HUDEP-2 (cell line): ENCODE results near the gene NFASC.

Experiments used
- DNase-seq, 76 experiments: peaks; one replicate each; lab custom pipeline; 2025; ENCODE audit not compliant: unreplicated experiment in 76 of 76; lab: John Stamatoyannopoulos, UW

NFASC gene

GRCh38 chr1:204997591-204998355 lies 127.1 kb downstream of the NFASC start:
- no peak for DNase-seq

- DNase-seq = no peak
Observed at GRCh38 chr1:205001162-205001561, 130.5 kb downstream of the NFASC start.

- no peak for DNase-seq
Observed at GRCh38 chr1:205002705-205003104, 132.0 kb downstream of the NFASC start.

GRCh38 chr1:205003358-205004131 lies 132.9 kb downstream of the NFASC start:
- DNase-seq = no peak

- no peak for DNase-seq
Observed at GRCh38 chr1:205004351-205004750, 133.7 kb downstream of the NFASC start.

GRCh38 chr1:205008896-205009295 lies 138.2 kb downstream of the NFASC start:
- no peak for DNase-seq

GRCh38 chr1:205009670-205010069 lies 139.0 kb downstream of the NFASC start:
- no peak for DNase-seq

GRCh38 chr1:205012391-205013140 lies 141.9 kb downstream of the NFASC start:
- DNase-seq = no peak

- peak in 4 of 76 experiments; percentile 3 to 7 (median 4) for DNase-seq
Observed at GRCh38 chr1:205013683-205014367, 143.2 kb downstream of the NFASC start.

GRCh38 chr1:205014783-205015182 lies 144.1 kb downstream of the NFASC start:
- no peak for DNase-seq

- DNase-seq = no peak
Observed at GRCh38 chr1:205015241-205015640, 144.6 kb downstream of the NFASC start.

- DNase-seq = no peak
Observed at GRCh38 chr1:205016075-205016474, 145.4 kb downstream of the NFASC start.

GRCh38 chr1:205016584-205016983 lies 145.9 kb downstream of the NFASC start:
- no peak for DNase-seq

- DNase-seq = no peak
Observed at GRCh38 chr1:205017001-205017400, 146.3 kb downstream of the NFASC start.

GRCh38 chr1:205017766-205018165 lies 147.1 kb downstream of the NFASC start:
- no peak for DNase-seq

- DNase-seq = no peak
Observed at GRCh38 chr1:205018381-205018780, 147.7 kb downstream of the NFASC start.

GRCh38 chr1:205020466-205020865 lies 149.8 kb downstream of the NFASC start:
- DNase-seq = no peak

GRCh38 chr1:205024679-205025078 lies 154.0 kb downstream of the NFASC start:
- no peak for DNase-seq

- DNase-seq = no peak
Observed at GRCh38 chr1:205025239-205025638, 154.6 kb downstream of the NFASC start.

GRCh38 chr1:205026181-205026580 lies 155.5 kb downstream of the NFASC start:
- DNase-seq = no peak

- DNase-seq = no peak
Observed at GRCh38 chr1:205028390-205028789, 157.7 kb downstream of the NFASC start.
